ENCODE data around the gene CLMN.

DNA sequence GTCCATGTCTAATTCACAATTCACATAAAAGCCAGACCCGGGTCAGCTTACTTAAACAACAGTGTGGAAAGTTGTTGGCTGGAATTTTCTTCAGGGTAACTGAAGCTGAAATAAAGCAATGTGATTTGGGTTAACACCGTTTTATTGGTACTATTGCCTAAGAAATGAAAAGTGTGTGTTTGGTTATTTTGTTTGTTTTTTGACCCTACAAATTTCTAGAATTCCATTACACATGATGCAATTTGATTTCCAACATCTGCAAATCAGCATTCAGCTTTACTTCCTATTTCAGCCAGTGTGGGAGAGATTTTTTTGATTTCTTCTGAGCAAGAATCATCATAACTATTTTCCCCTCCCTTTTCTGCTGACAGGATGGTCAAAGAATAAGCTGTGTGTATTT is 45.7 kb upstream of the CLMN start:
- TF ChIP-seq, protein P1, sequence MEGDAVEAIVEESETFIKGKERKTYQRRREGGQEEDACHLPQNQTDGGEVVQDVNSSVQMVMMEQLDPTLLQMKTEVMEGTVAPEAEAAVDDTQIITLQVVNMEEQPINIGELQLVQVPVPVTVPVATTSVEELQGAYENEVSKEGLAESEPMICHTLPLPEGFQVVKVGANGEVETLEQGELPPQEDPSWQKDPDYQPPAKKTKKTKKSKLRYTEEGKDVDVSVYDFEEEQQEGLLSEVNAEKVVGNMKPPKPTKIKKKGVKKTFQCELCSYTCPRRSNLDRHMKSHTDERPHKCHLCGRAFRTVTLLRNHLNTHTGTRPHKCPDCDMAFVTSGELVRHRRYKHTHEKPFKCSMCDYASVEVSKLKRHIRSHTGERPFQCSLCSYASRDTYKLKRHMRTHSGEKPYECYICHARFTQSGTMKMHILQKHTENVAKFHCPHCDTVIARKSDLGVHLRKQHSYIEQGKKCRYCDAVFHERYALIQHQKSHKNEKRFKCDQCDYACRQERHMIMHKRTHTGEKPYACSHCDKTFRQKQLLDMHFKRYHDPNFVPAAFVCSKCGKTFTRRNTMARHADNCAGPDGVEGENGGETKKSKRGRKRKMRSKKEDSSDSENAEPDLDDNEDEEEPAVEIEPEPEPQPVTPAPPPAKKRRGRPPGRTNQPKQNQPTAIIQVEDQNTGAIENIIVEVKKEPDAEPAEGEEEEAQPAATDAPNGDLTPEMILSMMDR (conservative IDR thresholded peaks at IDR 0.05; ENCODE audit: low read depth, low read length) = no peak
- TF ChIP-seq, protein P2, sequence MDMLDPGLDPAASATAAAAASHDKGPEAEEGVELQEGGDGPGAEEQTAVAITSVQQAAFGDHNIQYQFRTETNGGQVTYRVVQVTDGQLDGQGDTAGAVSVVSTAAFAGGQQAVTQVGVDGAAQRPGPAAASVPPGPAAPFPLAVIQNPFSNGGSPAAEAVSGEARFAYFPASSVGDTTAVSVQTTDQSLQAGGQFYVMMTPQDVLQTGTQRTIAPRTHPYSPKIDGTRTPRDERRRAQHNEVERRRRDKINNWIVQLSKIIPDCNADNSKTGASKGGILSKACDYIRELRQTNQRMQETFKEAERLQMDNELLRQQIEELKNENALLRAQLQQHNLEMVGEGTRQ (IDR thresholded peaks at IDR 0.05; ENCODE audit: low read depth, low read length) = no peak
- no peak for TF ChIP-seq POLR2A (IDR thresholded peaks at IDR 0.05; ENCODE audit: low read depth, low read length)
- TF ChIP-seq FOS (IDR thresholded peaks at IDR 0.05; ENCODE audit: low read depth, low read length) = no peak
- TF ChIP-seq CEBPB (IDR thresholded peaks at IDR 0.05; ENCODE audit: low read depth, low read length) = no peak
- no peak for TF ChIP-seq RAD21 (IDR thresholded peaks at IDR 0.05; ENCODE audit: low read length)
- TF ChIP-seq MXI1 (IDR thresholded peaks at IDR 0.05; ENCODE audit: borderline replicate concordance, low read depth, low read length) = no peak
- no peak for TF ChIP-seq RFX5 (IDR thresholded peaks at IDR 0.05; ENCODE audit: low read depth, low read length)
- TF ChIP-seq RCOR1 (IDR thresholded peaks at IDR 0.05; ENCODE audit: insufficient replicate concordance, low read length) = no peak
- no peak for TF ChIP-seq MAZ (IDR thresholded peaks at IDR 0.05; ENCODE audit: borderline replicate concordance, low read depth, low read length)

Measured in IMR-90 (cell line).